RPMI7951 (cell line): ENCODE measurements around the gene MRPL38. TPM values are rescaled to one million over a fixed set of nuclear protein-coding genes. Genes with fewer than 3 reads are reported as not detected.

Experiments
- DNase-seq: peaks from one replicate; pipeline ENCODE4 v3.0.0-alpha.2; 2012; ENCODE audit warnings: low read depth
- total RNA-seq: library from RNA; depleted of rRNA; stranded (reverse); fragments of >200 nt; shearing (Covaris generic); gene quantifications from 2 replicates; pipeline ENCODE4 v1.2.3, GENCODE V29; 2014; rRNA removed

The MRPL38 gene
- total RNA-seq: 25.4 and 36.3 TPM in 2 replicates

DNA sequence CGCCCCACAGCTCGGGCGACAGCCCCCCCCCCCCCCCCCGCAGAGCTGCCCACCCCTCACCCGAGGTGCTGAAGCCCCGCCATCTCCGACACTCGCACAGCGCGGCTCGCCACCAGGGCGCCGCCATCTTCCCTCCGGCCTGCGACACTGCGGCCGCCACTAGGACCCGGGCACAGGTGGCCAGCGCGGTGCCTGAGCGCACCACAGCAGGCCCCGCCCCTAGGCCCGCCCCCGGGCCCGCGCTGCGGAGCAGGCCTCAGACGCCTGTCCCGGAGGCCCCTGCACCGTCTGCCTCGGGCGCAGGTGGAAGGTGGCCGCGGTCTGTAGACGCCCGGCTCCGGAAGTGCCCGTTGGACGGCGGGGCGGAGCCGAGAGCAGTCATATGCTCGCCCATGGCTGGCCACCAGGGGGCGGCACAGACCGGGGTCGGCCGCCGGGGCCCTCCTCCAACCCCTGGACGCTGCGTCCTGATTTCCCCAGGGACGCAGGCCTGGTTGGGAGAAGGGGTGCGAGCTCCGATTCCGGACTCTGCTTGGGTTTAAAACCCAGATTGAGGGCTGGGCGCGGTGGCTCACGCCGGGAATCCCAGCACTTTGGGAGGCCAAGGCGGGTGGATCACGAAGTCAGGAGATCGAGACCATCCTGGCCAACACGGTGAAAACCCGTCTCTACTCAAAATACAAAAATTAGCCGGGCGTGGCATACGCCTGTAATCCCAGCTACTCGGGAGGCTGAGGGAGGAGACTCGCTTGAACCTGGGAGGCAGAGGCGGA, at the start of gene MRPL38:
TSS of gene MRPL38 (minus strand) at position 136 of the 773 bp plus-strand sequence. CDS start at position 127, 9 bp downstream.
- peak; percentile 93 for DNase-seq

DNA sequence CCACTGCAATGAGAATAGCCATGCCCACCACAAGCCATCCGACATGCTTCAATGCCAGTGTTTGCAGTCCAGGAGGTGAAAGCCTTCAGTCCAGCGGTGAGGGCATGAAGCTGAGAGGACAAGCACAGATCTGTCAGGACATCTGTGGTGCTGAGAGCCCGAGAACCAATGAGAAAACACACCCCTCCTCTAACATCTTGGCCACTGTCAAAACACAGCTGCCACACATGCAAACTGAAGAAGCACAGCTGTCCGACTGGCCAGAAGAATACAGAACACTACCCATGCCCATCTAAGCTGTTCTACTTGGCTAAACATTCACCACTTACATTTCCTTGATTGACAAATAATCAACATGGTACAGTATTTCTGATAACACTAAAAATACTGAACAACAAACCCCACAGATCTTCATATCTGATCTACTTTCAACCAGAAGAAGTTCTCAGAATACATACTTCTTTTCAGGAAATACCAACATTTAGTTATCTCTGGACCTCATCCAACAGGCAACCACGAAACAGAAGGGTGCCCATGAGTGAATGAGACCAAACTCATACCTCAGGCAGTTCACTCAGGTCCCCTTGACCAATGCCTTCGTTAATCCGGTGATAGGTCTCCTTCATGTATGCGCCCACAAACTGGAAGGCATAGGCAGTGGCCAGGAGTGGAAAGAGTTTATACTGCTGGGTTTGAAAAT, 46.3 kb upstream of the MRPL38 start:
- no peak for DNase-seq

DNA sequence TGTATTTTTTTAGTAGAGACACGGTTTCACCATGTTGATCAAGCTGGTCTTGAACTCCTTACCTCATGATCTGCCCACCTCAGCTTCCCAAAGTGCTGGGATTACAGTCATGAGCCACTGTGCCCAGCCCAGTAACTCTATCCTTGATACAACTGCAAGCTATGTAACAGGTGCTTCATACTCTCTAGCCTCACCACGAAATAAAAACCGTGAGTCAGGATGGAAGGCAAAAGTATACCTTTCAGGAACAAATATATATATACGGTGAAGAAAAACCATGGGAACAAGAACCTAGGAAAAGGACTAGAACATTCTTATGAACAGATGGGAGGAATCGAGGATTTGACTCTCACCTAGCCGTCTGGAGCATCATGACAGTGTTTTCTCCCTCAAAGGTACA, 45.7 kb upstream of the MRPL38 start:
- DNase-seq: no peak

DNA sequence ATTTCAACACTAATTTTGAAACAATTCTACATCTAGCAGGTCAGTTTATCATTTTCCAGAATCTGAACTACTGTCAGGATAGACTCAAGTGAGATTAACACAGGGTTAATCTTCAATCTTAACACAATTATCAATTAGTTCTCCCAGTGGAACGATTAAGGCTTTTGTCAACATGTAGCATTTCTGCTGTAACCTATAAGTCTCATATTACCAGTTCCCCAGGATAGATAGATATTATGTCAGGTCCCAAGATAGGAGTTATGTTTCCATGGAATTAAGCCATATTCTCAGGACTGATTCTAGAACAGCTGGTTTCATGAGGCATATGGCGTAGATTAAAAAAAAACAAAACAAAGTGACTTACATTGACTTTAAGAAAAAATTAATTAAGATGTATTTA, 40.5 kb upstream of the MRPL38 start:
- DNase-seq: no peak

- no peak for DNase-seq
These were observed 38.8 kb upstream of the MRPL38 start for GRCh38 chr17:75943491-75943890.

DNA sequence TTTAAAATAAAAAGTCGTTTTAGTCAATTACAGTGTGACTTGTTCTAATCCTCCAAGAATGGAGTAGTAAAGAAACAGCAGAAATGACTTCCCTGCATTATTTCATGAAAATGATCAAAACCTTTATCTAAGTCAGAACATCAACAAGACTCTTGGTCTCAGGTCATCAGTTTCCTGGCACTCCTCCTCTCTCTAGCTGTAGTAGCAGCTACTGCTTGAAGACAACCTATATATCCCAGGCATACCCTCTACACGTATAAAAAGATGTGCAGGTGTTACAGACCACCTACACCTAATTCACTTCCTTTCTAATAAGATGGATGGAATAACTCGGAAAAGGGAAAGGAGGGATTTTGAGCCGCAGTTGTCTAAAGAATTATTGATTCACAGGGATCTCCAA, 37.8 kb upstream of the MRPL38 start:
- DNase-seq: no peak

DNA sequence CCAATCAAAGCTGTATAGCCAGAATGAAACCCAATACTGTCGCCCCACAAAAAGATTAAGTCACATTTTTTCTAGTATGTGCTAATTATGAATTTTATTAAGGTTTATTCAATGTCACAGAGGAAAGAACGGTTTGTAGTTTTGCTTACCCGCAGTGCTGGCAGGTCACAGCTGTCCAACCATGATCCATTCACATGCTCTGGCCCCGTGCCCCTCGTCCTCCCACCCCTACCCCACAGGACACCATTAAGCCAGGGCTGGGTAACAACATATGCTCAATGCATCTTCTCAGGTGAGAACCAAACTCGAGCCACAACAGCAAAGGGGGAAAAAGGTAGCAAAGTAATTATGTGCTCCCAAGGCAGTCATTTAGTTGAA, 36.7 kb upstream of the MRPL38 start:
- no peak for DNase-seq

DNA sequence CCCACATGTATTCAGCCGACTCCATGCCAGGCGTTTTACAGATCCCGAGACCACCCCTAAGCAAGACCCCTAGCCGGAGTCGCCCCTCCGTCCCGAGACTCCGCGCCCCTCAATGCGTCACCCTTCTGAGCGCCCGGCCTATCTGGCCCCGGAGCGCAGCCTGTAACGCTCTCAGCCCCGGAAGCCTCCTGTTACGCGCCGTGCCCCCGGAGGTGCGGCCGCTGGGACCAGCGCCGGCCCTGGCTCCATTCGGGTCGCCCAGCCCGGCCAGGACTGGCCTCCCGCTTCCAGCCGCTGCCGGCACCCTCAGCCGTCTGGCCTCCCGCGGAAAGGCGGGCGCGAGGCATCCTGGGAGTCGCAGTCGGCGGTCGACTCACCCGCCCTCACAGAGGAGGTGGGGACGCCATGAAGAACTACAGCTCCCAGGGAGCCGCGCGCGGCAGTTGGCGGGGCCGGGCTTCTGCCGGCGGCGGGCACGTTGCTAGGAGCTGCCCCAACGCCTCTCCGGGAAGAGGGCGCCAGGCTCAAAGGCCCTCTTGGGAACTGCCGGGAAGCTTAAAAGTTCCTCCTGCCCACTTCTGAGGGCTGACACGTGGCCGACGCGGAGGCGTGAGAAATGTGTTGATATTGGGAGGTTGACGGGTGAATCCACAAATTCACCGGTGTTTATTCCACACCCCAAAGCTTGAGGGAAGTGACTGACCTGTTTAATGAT, 36.2 kb upstream of the MRPL38 start, which contains the start of gene FBF1:
TSS of gene FBF1 (minus strand) at position 316 of the 715 bp plus-strand sequence. CDS start 2,893 bp downstream, outside the sequence.
- peak; percentile 94 for DNase-seq

- peak; percentile 9 for DNase-seq
These were observed 33.0 kb upstream of the MRPL38 start for GRCh38 chr17:75937652-75938051.

GRCh38 chr17:75933808-75934207, 29.1 kb upstream of the MRPL38 start:
- no peak for DNase-seq

DNA sequence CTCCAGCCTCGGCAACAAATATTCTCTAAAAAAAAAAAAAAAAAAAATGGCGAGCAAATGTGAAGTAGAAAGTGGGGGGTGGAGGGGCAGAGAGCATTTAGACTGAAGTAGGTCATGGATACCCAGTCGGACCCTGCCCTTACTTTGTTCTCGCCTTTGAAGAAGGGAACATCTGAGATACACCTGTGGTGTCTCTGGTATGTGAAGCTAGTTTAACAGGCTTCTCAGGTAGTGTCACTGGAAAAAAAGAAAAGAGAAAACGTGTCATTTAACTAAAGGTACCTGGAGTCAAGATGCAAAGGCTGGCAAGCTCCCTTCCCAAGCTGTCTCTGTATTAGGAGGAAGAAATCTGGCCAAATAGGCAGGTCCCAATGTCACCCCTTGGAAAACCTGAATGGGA, 28.2 kb upstream of the MRPL38 start:
- DNase-seq: no peak

DNA sequence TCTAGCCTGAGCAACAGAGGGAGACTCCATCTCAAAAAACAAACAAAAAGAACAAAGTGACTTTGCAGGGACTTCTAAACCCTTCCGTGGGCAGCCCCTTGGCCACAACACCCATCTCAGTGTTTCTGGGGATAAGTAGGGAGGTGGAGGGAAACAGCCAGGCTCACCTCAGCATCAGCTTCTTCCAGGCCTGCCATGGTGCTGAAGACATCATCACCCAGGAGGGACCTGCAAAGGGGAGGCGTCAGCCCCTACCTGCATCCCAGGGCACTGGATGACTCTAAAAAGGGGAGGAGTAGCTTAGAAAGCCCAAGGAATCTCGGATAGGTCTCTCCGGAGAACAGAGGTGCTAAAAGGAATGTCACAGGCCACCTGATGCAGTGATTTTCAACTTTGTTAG, 26.4 kb upstream of the MRPL38 start:
- DNase-seq: no peak

DNA sequence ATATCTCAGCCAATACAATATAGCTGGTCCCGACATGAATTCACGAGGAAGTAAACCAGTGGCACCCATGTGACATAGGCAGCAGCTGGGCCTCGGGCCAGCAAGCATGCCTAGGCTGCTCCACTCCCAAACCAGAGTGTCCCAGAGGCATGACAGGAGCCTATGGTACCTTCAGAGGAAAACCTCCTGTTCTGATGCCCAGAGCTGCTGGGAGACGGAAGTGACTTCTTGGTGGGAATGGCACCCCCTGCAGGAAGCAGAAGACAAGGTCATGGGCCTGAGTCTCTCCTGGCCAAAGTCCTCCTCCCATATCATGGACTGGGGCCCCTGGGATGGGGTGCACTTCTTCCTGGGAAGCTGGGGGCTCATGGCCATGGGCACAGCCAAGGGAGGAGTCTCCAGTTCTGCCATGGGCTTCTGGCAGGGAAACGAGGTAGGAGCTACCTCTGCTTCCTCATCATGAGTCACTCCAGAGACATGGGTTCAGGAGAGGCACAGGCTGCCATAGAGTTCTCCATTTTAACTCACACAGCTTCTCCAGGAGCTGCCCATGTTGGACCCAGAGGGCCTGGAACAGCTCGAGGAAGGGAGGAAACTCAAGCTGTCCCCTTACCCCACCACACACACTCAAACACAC, 22.7 kb upstream of the MRPL38 start:
- no peak for DNase-seq

GRCh38 chr17:75926456-75926855, 21.8 kb upstream of the MRPL38 start:
- DNase-seq: no peak

GRCh38 chr17:75925912-75926311, 21.2 kb upstream of the MRPL38 start:
- no peak for DNase-seq

DNA sequence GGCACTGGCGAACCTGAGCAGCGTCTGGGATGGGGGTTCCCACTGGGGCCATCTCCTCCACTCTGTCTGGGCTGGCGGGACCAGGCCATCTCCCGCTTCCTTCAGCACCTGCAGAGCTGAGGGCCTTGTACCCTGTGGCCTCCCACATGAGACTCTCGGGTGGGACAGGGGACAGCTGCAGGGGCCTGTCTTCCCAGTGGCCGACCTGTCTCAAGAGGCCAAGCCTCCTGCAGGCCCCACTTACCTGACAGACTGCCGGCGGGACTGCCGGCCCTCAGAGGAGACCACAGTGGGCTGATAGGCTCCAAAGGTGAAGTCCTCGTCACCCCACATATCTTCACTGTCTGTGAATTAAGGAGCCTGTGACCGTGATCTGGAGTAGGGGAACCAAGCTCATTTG, 20.4 kb upstream of the MRPL38 start:
- no peak for DNase-seq

DNA sequence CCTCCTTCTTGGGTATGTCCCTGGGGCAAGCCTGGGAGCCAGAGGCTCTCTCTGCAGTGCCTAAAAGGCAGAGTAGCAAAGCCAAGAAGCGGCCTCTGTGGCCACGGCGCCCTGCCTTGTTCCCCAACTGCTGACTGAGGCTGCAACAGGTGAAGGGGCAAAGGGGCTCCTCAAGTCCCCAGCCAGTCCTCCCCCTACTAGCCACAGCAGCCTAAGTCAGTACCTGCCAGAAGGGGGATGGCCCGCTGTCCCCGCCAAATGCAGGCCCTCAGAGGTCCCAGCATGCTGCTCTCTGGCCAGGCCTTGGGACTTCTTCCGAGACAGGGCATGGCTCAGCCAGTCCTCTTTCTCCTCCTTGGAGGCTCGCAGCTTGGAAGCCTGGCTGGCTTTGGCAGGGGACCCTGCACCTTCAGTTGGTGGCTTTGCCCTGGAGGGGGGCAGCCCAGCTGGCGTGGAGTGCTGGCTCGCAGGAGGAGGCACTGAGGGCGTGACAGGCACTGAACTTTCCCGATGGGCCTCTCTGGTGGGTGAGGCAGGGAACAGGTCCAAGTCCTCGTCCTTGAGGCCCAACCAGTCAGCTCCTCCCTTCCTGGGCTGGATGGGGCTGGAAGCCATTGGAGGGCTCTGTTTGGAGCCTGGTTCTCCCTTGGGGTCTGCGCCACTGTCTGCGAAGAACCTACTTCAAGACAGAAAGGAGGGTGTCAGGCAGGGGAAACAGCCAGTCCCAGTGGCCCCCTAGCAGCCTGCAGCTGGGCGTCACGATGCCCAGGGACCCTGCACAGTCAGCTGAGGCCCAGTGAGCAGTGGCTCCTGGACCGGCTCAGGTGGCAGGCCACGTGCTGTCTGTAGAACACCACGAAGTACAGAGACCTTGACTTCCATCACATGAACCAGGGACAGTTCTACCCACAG, 18.5 kb upstream of the MRPL38 start:
- no peak for DNase-seq

GRCh38 chr17:75922173-75922961, 17.7 kb upstream of the MRPL38 start:
- DNase-seq: no peak

- no peak for DNase-seq
These were observed 16.9 kb upstream of the MRPL38 start for GRCh38 chr17:75921596-75921995.

DNA sequence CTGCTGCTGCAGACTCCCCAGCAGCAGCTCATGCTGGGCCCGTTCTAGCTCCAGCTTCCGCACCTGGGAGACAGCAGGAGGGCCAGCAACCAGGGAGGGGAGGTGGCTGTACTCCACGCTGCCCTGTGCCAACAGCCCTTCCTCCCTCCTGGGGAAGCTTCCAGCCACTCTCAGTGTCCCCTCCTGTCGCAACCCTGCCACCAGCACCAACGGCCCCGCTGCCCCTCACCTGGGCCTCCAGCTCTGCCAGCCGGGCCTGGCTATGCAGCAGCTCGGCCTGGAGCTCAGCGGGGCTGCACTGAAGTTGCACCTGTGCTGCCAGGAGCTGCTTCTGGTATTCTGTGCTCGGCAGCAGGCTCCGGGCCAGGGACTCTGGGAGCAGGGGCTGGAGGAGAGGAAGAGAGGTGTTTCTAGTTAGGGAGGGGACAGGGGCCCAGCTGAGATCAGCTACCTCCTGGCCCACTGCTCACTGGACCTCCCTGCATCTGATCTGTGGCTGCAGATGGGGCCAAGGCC, 15.4 kb upstream of the MRPL38 start:
- no peak for DNase-seq
